CD4-positive, alpha-beta T cell treated with Interleukin-21 for 1 hour (primary cell): ENCODE results near the gene TMEM217.

Experiments used
- DNase-seq: peaks from one replicate; pipeline ENCODE4 v3.0.0-alpha.2; 2020

Gene TMEM217

GRCh38 chr6:37243131-37243815 is 14.7 kb downstream of the TMEM217 start:
- no peak for DNase-seq

- no peak for DNase-seq
Measured at GRCh38 chr6:37242429-37243052, 15.4 kb downstream of the TMEM217 start.

- DNase-seq = no peak
Measured at GRCh38 chr6:37241775-37242428, 16.0 kb downstream of the TMEM217 start.

- no peak for DNase-seq
Measured at GRCh38 chr6:37241131-37241530, 16.8 kb downstream of the TMEM217 start.

DNA sequence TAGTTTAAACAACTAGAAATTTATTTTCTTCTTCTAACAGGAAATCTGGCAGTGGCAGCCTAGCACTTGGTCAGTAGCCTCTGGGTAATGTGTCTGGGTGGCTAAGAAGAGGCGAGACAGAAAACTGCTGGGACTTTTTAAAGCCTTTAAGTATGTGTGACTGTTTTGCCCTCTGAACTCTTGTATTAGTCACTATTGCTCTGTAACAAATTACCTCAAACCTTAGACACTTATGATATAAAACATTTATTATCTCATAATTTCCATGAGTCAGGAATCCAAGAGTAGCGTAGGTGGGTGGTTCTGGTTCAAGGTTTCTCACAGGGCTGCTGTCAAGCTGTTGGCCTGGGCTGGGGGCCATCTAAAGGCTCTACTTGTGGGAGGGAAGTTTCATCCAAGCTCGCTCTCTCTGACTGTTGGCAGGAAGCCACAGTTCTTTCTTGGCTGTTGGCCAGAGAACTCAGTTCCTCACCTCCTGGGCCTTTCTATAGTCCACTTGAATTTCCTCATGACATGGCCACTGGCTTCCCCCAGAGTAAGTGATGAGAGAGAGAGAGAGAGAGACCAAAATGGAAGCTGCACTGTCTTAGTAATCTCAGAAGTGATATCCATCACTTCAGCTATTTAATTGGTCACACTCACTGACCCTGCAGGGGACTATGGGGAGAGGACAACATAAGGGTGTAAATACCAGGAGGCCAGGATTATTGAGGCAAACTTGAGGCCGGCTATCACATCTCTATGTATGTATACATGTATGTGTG is 17.8 kb downstream of the TMEM217 start:
- DNase-seq = peak; percentile 52

- no peak for DNase-seq
Measured at GRCh38 chr6:37239526-37239925, 18.4 kb downstream of the TMEM217 start.

- DNase-seq = no peak
Measured at GRCh38 chr6:37238381-37238780, 19.6 kb downstream of the TMEM217 start.

DNA sequence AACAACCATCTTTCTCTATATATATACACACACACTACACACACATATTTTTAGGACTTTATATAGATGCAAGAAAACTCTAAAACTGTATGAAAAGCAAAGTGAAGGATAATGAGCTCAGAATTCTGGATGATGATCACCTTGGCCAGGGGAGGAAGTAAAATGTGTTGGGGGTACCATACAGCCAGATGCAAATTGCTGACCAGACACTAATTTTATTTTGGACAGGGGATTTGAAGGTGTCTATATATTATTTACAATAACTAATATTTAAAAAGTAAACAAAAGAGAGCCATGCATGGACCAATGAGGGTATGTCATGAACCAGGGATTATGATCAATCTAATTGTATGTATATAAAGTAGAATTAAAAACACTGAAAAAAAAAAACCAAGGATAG is 20.2 kb downstream of the TMEM217 start:
- DNase-seq = no peak

- DNase-seq = no peak
Measured at GRCh38 chr6:37236921-37237320, 21.0 kb downstream of the TMEM217 start.

GRCh38 chr6:37233541-37233940 is 24.4 kb downstream of the TMEM217 start:
- DNase-seq = no peak

GRCh38 chr6:37232430-37233017 is 25.4 kb downstream of the TMEM217 start:
- no peak for DNase-seq

- DNase-seq = no peak
Measured at GRCh38 chr6:37230104-37230503, 27.8 kb downstream of the TMEM217 start.

DNA sequence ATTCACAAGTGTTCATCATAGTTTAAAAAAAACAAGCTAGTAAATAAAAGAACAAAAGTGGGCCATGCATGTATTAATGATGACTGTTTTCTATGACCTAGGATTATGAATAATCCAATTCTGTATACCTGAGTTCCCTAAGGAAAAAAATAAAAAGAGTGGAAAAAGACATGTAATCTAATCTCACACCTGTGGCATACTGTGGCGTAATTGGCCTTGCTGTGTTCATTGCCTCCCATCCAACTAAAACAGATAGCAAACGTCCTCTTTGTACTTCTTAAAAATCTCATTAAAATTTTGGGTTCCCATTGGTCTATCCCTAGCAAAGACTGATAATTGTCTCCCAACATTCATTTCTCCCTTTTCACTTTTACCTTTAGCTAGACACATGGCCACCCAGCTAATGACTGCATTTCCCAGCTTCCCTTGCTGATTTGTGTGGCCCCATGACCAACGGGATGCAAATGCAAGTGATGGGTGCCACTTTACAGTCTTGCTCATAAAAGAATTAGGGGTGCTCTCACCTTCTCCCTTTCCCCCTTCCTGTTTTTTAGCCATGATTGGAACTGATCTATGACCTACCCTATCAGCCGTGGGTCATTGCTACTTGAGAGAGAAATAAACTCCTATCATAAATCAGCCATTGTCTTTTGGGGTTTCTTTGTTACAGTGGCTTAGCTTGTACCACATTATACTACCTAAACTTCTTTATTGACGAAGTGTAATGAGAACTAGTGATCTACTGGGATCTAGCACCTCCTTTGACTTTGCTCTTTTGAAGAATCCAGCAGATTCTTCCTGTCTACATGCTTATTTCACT is 32.4 kb downstream of the TMEM217 start:
- no peak for DNase-seq

DNA sequence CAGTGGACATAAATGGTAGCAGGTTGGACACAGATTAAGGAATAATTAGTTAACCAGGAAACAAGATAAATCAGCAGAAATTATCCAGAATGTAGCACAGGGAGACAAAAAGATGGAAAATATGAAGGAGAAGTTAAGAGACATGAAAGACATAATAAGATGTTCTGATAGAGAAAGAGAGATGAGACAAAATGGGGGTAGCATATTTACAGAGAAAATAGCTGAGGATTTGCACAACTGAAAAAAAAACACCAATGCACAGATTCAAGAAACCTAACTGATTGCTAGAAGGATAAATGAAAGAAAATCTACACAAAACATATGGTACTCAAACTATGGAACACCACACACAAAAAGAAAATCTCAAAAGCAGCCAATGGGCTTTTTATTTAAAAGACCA is 35.0 kb downstream of the TMEM217 start:
- no peak for DNase-seq

DNA sequence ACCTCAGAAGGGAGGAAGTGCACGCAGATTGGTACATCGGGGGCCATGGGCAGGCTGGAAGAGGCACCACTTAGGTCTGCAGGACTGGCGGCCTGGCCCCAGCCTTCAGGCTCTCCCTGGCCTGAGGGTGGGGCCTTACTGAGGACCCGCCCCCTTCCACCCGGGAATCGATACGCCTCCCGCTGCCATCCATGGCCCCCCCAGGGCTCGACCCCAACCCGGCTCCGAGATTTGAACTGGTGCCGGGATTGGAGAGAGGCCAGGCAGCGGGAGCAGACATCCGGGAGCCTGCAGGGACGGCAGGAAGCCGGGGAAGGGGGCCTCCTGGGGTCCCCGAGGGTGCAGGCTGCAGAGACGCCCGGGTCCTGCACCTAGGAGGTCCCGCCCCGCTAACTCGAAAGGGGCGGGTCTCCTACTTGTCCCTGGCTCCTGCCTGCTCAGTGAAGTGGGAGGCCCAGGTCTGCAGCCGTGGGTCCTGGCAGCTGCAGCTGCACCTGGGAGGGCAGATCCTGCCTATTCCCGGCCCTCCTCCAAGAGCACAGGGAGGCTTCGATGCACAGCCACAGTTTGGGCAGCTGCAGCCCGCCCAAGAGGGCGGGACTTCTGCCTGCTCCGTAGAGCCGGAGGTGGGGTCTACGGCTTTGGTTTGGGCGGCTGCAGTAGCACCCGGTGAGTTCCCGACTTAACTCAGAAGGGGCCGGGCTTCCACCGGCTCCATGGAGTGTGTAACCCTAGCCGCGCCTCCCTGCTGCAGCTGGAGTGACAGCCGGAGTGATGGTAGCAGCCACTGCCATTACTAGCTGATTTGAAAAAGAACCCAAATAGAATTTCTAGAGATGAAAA is 35.6 kb downstream of the TMEM217 start:
- DNase-seq = peak; percentile 74

DNA sequence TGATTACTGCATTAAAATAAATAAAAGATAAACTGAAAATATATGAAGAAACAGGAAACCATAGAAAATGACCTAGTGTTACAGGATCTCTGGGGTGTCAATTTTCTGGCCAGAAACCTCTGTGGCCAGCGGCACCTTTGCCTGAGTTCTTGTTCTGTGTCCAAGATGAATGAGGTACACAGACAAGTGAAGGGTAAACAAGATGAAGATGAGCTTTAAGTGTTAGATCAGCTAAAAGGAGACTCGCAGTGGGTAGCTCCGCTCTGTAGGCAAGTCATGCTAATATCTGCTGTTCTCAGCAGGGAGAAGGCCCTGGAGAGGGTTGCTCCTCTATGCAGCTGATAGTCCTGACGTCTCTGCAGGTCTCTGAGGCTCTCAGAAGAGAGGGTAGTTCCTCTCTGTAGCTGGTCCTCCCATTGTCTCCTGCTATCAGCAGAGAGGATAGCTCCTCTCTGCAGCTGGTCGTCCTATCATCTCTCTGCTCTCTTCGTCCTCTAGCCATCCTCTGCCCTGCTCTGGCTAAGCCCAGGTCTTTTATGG is 36.3 kb downstream of the TMEM217 start:
- DNase-seq = no peak

DNA sequence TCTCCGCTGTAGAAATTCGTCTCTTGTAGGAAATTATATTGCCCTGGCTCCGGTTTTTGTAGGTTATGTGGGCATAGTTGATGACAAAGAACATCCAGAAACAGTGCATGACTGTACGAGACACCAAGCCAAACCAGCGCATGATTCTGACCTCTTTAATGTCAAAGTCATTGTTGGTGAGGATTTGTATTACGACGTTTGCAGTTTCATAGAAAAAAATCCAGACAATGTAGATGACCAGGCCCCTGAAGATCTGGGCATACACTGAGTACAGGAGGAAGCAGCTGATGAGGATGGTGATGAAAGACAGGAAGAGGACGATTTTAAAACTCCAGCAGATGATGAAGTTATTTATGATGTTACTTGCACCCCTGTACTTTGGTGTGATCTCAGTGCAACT is 39.4 kb downstream of the TMEM217 start:
- no peak for DNase-seq

GRCh38 chr6:37218061-37218460 is 39.9 kb downstream of the TMEM217 start:
- DNase-seq = no peak

DNA sequence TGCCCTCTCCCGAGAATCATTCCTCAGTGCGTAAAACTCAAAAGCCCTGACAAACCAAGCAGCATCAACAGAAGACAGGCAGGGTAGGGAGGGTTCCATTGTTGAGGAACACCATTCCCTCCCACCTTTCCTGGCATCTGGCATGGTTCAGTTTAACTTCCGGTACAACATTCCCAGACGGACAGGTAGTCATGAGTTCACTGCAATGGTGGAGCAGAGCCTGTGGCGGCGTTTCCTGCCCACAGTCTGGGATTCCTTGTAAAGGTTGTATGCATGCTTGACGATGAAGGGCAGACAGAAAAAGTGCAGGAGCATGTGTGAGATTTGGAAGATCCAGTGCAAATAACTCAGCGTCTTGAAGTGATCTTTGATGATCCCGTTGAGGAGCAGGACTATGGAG is 45.7 kb downstream of the TMEM217 start:
- no peak for DNase-seq

DNA sequence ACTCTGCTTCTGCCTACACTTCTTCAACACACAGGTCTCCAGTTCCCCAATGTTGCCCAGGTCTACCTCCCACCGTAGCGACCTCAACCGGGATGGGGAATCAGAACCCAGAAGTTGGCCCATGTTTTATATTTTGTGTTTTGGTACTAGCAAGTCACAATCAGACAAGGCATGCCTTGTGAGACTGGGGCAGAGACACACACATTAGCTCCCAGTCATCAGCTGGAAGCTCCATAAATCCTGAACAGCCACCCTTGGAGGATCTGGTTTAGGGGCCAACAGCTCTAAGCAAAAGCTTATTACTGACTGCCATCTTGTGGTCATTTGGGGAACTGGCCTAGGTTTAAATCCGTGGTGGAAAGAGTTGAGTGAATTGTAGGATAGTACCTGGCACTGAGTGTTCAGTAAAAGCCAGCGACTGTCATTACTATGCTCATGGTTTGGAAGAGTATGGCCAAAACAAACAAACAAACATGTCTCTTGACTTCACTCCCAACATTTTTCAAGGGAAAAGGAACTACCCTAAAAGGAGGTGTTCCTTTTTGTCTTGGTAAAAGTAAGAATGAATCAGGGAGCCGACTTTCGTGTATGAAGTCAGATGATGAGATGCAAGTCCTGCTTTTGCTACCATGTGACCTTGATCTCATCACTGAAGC is 47.5 kb downstream of the TMEM217 start:
- peak; percentile 88 for DNase-seq
